Measurements from ENCODE around the gene CEP78. TPM values are rescaled to one million over a fixed set of nuclear protein-coding genes. Genes with fewer than 3 reads are reported as not detected.

CEP78 gene
- total RNA-seq, 1 donor from 2014 or later: 44.8 TPM

DNA sequence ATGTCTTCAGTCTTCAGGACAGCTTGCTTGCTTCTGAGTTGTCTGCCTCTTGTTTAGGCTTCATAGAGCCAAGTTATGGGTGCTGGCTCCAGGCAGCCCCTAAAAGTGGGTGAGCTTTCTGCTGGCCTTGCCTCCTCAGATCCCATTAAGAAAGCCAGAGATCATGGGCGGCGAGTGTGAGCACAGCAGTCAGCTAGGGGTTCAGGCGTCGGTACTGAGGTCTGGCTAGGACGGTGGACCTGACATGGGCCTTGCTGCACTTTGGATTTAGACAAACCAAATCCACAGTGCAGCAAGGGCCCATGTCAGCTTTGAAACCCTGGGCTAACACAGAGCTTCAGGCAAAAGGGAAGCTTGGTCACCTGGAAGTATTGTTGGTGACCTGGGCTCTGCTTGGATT is 78.7 kb downstream of the CEP78 start:
- Mint-ChIP-seq H3K36me3 (peaks cover 45% of the 10 kb centered on the region), H3K9me3 (no peaks in the 10 kb centered on the region), H3K4me1 (ENCODE audit: unreplicated experiment) (peaks cover 4% of the 10 kb centered on the region), H3K27me3 (no peaks in the 10 kb centered on the region), H3K4me3 (no peak overlapping the region), H3K27ac (no peak overlapping the region)
- TF ChIP-seq, protein P1, sequence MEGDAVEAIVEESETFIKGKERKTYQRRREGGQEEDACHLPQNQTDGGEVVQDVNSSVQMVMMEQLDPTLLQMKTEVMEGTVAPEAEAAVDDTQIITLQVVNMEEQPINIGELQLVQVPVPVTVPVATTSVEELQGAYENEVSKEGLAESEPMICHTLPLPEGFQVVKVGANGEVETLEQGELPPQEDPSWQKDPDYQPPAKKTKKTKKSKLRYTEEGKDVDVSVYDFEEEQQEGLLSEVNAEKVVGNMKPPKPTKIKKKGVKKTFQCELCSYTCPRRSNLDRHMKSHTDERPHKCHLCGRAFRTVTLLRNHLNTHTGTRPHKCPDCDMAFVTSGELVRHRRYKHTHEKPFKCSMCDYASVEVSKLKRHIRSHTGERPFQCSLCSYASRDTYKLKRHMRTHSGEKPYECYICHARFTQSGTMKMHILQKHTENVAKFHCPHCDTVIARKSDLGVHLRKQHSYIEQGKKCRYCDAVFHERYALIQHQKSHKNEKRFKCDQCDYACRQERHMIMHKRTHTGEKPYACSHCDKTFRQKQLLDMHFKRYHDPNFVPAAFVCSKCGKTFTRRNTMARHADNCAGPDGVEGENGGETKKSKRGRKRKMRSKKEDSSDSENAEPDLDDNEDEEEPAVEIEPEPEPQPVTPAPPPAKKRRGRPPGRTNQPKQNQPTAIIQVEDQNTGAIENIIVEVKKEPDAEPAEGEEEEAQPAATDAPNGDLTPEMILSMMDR (conservative IDR thresholded peaks at IDR 0.05): no peak
- no peak for DNase-seq (ENCODE audit: extremely low spot score, unreplicated experiment)

DNA sequence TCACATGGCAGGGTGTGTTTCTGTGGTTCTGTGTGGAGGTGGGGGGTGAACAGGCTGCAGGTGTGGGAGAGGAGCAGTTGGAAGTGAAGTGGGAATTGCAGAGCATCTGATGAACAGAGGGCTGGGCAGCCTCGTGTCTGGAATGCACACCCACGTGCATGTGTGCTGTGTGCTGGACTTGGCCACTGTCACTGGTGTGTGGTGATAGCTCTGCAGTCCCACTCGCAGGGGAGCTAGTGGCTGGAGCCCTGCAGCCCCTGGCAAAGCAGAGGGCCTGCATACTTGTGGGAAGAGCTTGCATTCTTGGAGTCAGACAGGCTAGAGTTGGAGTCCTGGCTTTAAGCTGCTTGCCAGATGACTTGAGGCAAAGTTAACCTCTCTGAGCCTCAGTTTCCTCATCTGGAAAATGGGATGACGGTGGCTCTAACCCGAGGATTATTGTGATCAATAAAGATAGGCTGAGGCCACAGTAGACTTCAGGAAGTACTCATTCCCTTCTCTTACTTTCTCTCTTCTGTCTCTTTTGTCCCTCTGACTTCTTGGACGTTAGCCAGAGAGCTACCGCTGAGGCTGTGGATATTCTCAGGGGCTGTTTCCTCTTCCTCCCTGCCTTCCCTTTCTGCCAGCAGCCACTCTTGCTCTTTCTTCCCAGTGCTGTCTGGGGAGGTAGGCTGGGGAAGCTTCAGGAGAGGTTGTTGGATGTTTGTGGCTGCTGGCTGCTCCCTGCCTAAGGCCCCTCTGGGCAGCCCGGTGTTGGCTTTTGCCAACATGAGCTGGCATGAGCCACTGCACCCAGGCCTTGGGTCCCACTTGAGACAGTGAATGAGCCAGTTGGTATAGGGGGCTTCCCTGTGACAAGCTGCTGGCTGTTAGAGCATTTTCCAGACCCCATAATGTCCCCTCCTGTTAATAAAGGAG is 79.3 kb downstream of the CEP78 start:
- no peaks in the 10 kb centered on the region for H3K9me3 Mint-ChIP-seq
- peaks cover 49% of the 10 kb centered on the region for H3K36me3 Mint-ChIP-seq
- no peak overlapping the region for H3K27ac Mint-ChIP-seq
- H3K4me3 Mint-ChIP-seq: no peak overlapping the region
- TF ChIP-seq, protein P1 (conservative IDR thresholded peaks at IDR 0.05): no peak
- peaks cover 4% of the 10 kb centered on the region for H3K4me1 Mint-ChIP-seq (ENCODE audit: unreplicated experiment)
- H3K27me3 Mint-ChIP-seq: no peaks in the 10 kb centered on the region
- DNase-seq (ENCODE audit: extremely low spot score, unreplicated experiment): no peak

DNA sequence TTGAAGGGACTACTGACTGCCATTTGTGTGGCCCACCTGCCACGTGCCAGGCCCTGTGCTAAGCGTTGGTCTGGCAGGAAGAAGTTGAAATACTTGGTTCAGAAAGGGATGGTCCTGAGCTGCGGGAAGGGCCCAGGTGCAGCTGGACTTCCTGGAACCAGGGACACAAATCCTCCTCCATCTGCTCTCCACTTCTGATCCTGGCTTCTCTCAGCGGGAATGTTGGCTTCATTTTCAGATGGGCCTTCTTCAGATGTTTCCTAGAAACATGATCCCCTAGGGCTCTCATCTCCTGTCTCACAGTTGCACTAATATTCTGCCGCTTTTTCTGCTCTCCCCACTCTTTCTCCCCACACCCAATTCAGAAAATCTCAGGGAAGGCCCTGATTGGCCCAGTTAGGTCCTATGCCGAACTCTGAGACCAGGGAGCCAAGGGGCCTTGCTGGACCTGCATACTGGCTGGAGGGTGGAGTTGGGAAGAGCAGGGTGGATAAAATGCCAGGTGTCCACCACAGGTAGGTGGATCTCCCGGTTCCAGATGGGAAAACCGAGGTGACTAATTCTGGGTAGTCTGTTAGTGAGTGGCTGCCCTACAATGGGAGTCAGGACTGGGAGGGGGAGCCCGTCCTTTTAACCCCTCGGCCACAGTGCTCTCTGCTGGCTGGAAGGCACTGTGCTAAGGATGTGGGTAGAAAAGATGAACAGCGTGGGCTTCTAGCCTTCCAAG is 80.5 kb downstream of the CEP78 start:
- Mint-ChIP-seq H3K27ac (no peak overlapping the region), H3K4me3 (no peak overlapping the region), H3K4me1 (ENCODE audit: unreplicated experiment) (peaks cover 4% of the 10 kb centered on the region), H3K9me3 (no peaks in the 10 kb centered on the region), H3K36me3 (peaks cover 56% of the 10 kb centered on the region), H3K27me3 (no peaks in the 10 kb centered on the region)
- no peak for DNase-seq (ENCODE audit: extremely low spot score, unreplicated experiment)
- TF ChIP-seq, protein P1 (conservative IDR thresholded peaks at IDR 0.05): no peak

DNA sequence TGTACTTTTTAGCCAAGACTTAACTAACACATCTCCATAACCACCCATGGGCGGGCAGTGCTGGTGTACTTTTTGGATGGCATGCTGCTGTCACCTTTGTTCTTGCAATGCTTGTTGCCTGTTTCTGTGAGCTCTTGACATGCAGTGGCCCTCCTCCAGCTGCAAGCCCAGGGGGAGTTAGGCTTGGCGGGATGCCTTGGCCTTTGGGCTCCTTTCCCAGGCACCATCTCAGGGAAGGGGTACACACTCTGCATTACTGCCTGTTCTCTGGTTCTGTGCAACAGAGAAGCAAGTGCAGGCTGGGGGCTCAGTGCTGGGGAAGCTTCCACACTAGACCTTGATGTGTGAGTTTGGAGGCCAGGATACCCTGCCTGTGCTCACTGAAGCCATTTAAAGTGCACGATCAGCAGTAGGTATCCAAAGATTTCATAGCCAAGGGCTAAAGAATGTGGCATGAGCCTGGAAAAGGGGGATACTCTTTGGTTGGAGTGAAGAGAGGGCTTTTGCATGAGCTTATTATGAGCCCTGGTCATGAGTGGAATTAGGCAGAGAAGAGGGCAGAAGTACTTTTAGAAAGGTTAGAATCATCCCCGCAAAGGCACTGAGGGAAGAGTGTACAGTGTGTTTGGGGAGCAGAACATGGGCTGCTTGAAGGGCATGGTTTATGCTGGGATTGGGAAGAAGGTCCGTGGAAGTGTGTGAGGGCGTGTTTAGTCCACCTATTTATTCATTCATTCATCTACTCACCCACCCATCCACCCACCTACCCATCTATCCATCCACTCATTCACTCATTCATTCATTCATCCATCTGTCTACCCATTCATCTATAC is 83.5 kb downstream of the CEP78 start:
- Mint-ChIP-seq H3K4me3 (no peak overlapping the region), H3K27me3 (no peaks in the 10 kb centered on the region), H3K9me3 (no peaks in the 10 kb centered on the region), H3K27ac (no peak overlapping the region), H3K36me3 (peaks cover 58% of the 10 kb centered on the region), H3K4me1 (ENCODE audit: unreplicated experiment) (no peaks in the 10 kb centered on the region)
- TF ChIP-seq, protein P1 (conservative IDR thresholded peaks at IDR 0.05): no peak
- DNase-seq (ENCODE audit: extremely low spot score, unreplicated experiment): no peak

DNA sequence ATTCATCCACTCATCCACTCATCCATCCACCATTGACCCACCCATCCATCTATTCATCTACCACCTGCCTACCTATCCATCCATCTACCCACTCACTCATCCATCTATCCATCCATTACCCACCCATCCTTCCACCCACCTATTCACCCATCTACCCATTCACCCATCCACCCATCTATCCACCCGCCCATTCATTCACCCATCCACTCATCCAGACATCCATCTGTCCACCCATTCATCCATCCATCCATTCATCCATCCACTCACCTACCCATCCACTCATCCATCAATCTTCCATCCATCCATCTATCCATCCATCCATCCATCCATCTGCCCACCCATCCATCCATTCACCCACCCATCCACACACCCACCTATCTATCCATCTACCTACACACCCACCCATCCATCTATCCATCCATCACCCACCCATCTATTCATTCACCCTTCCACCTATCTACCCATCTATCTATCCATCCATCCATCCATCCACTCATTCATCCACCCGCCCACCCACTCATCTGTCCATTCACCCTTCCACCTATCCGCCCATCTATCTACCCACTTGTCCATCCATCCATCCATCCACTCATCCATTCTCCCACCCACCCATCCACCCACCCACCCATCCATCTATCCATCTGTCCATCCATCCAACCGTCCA is 84.3 kb downstream of the CEP78 start:
- no peak overlapping the region for H3K27ac Mint-ChIP-seq
- no peak for DNase-seq (ENCODE audit: extremely low spot score, unreplicated experiment)
- H3K4me3 Mint-ChIP-seq: no peak overlapping the region
- no peaks in the 10 kb centered on the region for H3K27me3 Mint-ChIP-seq
- H3K36me3 Mint-ChIP-seq: peaks cover 53% of the 10 kb centered on the region
- H3K9me3 Mint-ChIP-seq: no peaks in the 10 kb centered on the region
- peaks cover 6% of the 10 kb centered on the region for H3K4me1 Mint-ChIP-seq (ENCODE audit: unreplicated experiment)
- TF ChIP-seq, protein P1 (conservative IDR thresholded peaks at IDR 0.05): no peak

All from type B pancreatic cell (in vitro differentiated cells).